Measurements from ENCODE around the gene COL5A3. TPM values are rescaled to one million over a fixed set of nuclear protein-coding genes. Genes with fewer than 3 reads are reported as not detected.

Gene COL5A3
- total and polyA plus RNA-seq, 2 of the 13 experiments (the other 11 are each of a cell fraction or from before 2014, with no cell fraction given), result 0.02 TPM; not detected in 1

DNA sequence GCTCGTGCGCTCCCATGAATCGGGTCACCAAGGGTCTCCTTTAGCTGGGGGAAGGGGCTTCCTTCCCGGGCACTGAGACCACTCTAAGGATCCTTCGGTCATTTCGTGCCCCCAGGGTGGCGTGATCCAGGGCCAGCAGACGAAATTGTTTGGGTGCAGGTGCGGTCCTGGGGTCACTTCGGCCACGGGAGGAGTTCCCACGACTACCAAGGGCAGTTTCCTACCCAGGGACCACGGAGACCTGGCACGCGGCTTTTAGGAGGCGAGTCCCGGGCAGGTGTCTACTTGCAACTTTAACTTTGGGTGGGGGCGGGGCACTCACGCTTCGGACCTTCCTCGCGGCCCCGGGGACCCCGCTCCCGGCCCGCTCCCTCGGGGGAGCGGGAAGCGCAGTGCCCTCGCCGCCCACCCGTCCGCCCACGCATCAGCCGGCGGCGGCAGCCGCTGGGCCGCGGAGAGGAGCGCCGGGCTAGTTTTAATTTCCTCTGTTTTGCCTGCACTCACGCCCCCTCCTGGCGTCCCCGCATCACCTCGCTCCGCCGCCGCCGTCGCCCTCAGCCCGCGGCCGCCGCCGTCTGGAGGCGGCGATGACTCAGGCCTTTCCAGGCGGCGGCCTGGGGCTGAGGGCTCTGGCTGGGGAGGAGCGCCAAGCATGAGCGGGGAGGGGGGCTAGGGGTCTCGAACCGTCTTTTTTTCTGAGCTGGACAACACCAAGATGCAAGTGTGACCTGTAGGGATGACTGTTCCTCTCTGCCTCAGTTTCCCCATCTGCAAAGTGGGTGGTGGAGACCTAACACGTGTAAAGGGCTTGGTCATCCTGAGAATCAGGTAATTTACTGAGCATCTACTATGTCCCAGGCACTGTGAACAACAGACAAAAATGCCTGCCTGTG is 95.7 kb downstream of the COL5A3 start (continued):
- TF ChIP-seq ZSCAN25 (CRISPR knock-in tag; IDR thresholded peaks at IDR 0.05) (no peak), PHF21A (CRISPR knock-in tag; IDR thresholded peaks at IDR 0.05) (0 out of 2 replicates have a peak, but pooled peaks have one; percentile 26), MYC (CRISPR knock-in tag; IDR thresholded peaks at IDR 0.05; ENCODE audit: borderline replicate concordance) (peak; percentile 33; the same call in 1 of the 2 replicates), ZNF501 (CRISPR knock-in tag; IDR thresholded peaks at IDR 0.05) (0 out of 2 replicates have a peak, but pooled peaks have one; percentile 44), GATA4 (IDR thresholded peaks at IDR 0.05; ENCODE audit: borderline replicate concordance, low read depth) (no peak), ZNF761 (CRISPR knock-in tag; conservative IDR thresholded peaks at IDR 0.05) (no peak), RAD21 (CRISPR knock-in tag; IDR thresholded peaks at IDR 0.05) (peak; percentile 87), GATAD1 (CRISPR knock-in tag; IDR thresholded peaks at IDR 0.05) (0 out of 2 replicates have a peak, but pooled peaks have one; percentile 21), ZNF343 (CRISPR knock-in tag; IDR thresholded peaks at IDR 0.05) (no peak), PHB2 (IDR thresholded peaks at IDR 0.05; ENCODE audit: partially characterized antibody) (no peak), HHEX (CRISPR knock-in tag; IDR thresholded peaks at IDR 0.05) (no peak), ZNF629 (CRISPR knock-in tag; conservative IDR thresholded peaks at IDR 0.05) (peak; percentile 70), NFE2L2 (IDR thresholded peaks at IDR 0.05; ENCODE audit: low read length) (peak; percentile 78; the same call in 1 of the 2 replicates), RFX1 (IDR thresholded peaks at IDR 0.05) (no peak), ADNP (CRISPR knock-in tag; IDR thresholded peaks at IDR 0.05) (no peak), ARNT2 (CRISPR knock-in tag; IDR thresholded peaks at IDR 0.05; ENCODE audit: low read depth) (peak; percentile 49; the same call in 1 of the 2 replicates), SCMH1 (CRISPR knock-in tag; IDR thresholded peaks at IDR 0.05; ENCODE audit: borderline replicate concordance) (no peak), SMAD1 (CRISPR knock-in tag; IDR thresholded peaks at IDR 0.05; ENCODE audit: borderline replicate concordance, low read depth) (no peak)
- TF ChIP-seq, protein P1, sequence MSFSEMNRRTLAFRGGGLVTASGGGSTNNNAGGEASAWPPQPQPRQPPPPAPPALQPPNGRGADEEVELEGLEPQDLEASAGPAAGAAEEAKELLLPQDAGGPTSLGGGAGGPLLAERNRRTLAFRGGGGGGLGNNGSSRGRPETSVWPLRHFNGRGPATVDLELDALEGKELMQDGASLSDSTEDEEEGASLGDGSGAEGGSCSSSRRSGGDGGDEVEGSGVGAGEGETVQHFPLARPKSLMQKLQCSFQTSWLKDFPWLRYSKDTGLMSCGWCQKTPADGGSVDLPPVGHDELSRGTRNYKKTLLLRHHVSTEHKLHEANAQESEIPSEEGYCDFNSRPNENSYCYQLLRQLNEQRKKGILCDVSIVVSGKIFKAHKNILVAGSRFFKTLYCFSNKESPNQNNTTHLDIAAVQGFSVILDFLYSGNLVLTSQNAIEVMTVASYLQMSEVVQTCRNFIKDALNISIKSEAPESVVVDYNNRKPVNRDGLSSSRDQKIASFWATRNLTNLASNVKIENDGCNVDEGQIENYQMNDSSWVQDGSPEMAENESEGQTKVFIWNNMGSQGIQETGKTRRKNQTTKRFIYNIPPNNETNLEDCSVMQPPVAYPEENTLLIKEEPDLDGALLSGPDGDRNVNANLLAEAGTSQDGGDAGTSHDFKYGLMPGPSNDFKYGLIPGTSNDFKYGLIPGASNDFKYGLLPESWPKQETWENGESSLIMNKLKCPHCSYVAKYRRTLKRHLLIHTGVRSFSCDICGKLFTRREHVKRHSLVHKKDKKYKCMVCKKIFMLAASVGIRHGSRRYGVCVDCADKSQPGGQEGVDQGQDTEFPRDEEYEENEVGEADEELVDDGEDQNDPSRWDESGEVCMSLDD (CRISPR knock-in tag; IDR thresholded peaks at IDR 0.05; ENCODE audit: borderline replicate concordance), result no peak
- TF ChIP-seq, protein P2, sequence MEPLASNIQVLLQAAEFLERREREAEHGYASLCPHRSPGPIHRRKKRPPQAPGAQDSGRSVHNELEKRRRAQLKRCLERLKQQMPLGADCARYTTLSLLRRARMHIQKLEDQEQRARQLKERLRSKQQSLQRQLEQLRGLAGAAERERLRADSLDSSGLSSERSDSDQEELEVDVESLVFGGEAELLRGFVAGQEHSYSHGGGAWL (CRISPR knock-in tag; IDR thresholded peaks at IDR 0.05), result no peak
- TF ChIP-seq, protein P3, sequence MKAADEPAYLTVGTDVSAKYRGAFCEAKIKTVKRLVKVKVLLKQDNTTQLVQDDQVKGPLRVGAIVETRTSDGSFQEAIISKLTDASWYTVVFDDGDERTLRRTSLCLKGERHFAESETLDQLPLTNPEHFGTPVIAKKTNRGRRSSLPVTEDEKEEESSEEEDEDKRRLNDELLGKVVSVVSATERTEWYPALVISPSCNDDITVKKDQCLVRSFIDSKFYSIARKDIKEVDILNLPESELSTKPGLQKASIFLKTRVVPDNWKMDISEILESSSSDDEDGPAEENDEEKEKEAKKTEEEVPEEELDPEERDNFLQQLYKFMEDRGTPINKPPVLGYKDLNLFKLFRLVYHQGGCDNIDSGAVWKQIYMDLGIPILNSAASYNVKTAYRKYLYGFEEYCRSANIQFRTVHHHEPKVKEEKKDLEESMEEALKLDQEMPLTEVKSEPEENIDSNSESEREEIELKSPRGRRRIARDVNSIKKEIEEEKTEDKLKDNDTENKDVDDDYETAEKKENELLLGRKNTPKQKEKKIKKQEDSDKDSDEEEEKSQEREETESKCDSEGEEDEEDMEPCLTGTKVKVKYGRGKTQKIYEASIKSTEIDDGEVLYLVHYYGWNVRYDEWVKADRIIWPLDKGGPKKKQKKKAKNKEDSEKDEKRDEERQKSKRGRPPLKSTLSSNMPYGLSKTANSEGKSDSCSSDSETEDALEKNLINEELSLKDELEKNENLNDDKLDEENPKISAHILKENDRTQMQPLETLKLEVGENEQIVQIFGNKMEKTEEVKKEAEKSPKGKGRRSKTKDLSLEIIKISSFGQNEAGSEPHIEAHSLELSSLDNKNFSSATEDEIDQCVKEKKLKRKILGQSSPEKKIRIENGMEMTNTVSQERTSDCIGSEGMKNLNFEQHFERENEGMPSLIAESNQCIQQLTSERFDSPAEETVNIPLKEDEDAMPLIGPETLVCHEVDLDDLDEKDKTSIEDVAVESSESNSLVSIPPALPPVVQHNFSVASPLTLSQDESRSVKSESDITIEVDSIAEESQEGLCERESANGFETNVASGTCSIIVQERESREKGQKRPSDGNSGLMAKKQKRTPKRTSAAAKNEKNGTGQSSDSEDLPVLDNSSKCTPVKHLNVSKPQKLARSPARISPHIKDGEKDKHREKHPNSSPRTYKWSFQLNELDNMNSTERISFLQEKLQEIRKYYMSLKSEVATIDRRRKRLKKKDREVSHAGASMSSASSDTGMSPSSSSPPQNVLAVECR (CRISPR knock-in tag; IDR thresholded peaks at IDR 0.05; ENCODE audit: borderline replicate concordance), result peak; percentile 25; the same call in 1 of the 2 replicates
